ENCODE measurements around the gene CEL.

DNA sequence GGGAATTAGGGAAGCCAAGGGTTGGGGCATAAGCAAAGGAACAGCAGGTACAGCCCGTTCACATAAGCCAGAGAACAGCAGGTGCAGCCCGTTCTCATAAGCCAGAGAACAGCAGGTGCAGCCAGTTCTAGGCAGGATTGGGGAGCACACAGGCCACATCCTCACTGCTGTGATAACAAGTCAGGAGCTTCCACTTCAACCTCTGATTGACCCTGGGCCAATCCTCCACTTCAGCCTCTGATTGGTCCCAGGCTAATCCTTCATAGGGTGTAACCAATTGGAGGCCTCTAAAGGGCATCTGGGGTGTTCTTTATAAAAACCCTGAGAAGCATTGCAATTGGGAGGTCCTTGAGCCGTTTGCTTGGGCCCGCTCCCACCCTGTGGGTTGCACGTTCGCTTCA, 27.5 kb downstream of the CEL start:
- no peak for TF ChIP-seq POLR2AphosphoS5 (IDR thresholded peaks at IDR 0.05; ENCODE audit: borderline replicate concordance, low read depth, low read length)
- no peak for TF ChIP-seq EZH2 (IDR thresholded peaks at IDR 0.05)

All from SK-N-MC (cell line).